B cell (primary cell): ENCODE measurements around the gene CD59. TPM values are rescaled to one million over a fixed set of nuclear protein-coding genes. Genes with fewer than 3 reads are reported as not detected.

Experiments
- ATAC-seq: fragments of 200-7000 bp; cut with Tn5 transposase; one replicate; pipeline ENCODE4 v1.10.0; 2021; ENCODE audit warnings: low read depth, mild to moderate bottlenecking, moderate number of reproducible peaks, moderate library complexity
- CTCF ChIA-PET: fragments of 350-600 bp; sonication (Branson Sonifier 250); formaldehyde crosslinking; loops from one replicate; lab custom pipeline; 2021; ENCODE audit warnings: antibody characterized with exemption, inconsistent platforms; lab: Charles Lee
- POLR2A ChIA-PET: fragments of 350-600 bp; sonication (Branson Sonifier 250); formaldehyde crosslinking; loops from one replicate; lab custom pipeline; 2021; ENCODE audit warnings: antibody characterized with exemption; lab: Charles Lee
- DNase-seq: peaks from one replicate; pipeline ENCODE4 v3.0.0; 2013
- H2AFZ ChIP-seq: 2 replicates; pipeline ENCODE4 v1.6.1; 2012; ENCODE audit warnings: mild to moderate bottlenecking, low read depth, low read length; ENCODE audit not compliant: insufficient read depth, poor library complexity, severe bottlenecking
- H3K27ac ChIP-seq, 2 donors: 1 replicate in 1 of 2; 2 replicates in 1 of 2; pipeline ENCODE4 v1.5.1; 2012 to 2013; ENCODE audit warnings: low read length in 2 of 2, mild to moderate bottlenecking in 2 of 2, moderate library complexity in 1 of 2
- H3K27me3 ChIP-seq, 4 experiments: fragments of 200-600 bp in 1 of 4; sonication (generic) in 1 of 4; replicated peaks in 1 of 4; 1 replicate in 2 of 4; 2 replicates in 2 of 4; pipeline versions ENCODE4 v1.6.1 to v1.7.0; 2013 to 2016; ENCODE audit warnings: low read length in 3 of 4, mild to moderate bottlenecking in 2 of 4, mixed read lengths in 1 of 4, moderate library complexity in 1 of 4; ENCODE audit not compliant: insufficient read depth in 4 of 4, control insufficient read depth in 3 of 4; ENCODE audit errors: control extremely low read depth in 1 of 4
- H3K36me3 ChIP-seq, 2 experiments: replicated peaks in 1 of 2; 1 replicate in 1 of 2; 2 replicates in 1 of 2; pipeline versions ENCODE4 v1.6.1 to v1.7.1; 2013; ENCODE audit warnings: low read length in 1 of 2; ENCODE audit not compliant: insufficient read depth in 2 of 2, control insufficient read depth in 1 of 2; ENCODE audit errors: control extremely low read depth in 1 of 2, extremely low read depth in 1 of 2
- H3K4me1 ChIP-seq, 2 donors: fragments of 200-600 bp in 1 of 2; sonication (generic) in 1 of 2; 1 replicate in 1 of 2; 2 replicates in 1 of 2; pipeline versions ENCODE4 v1.5.1 to v1.6.1; 2013 to 2017; ENCODE audit warnings: low read length in 2 of 2; ENCODE audit not compliant: control insufficient read depth in 2 of 2, insufficient read depth in 2 of 2
- H3K4me2 ChIP-seq: replicated peaks from 2 replicates; pipeline ENCODE3; 2012; ENCODE audit warnings: mild to moderate bottlenecking, low read depth, low read length; ENCODE audit not compliant: poor library complexity, severe bottlenecking
- H3K4me3 ChIP-seq, 5 experiments: fragments of 200-600 bp in 1 of 5; sonication (generic) in 1 of 5; 1 replicate in 3 of 5; 2 replicates in 2 of 5; pipeline versions ENCODE4 v1.5.1 to v1.7.0; 2011 to 2016; ENCODE audit warnings: low read length in 4 of 5, mild to moderate bottlenecking in 4 of 5, low read depth in 2 of 5, control low read depth in 1 of 5, moderate library complexity in 1 of 5; ENCODE audit not compliant: insufficient read depth in 1 of 5; ENCODE audit errors: control extremely low read depth in 1 of 5, extremely low read depth in 1 of 5
- H3K79me2 ChIP-seq: fragments of 200-600 bp; sonication (generic); one replicate; pipeline ENCODE4 v1.6.0; 2016; ENCODE audit warnings: low read length; ENCODE audit not compliant: control insufficient read depth, insufficient read depth
- H3K9ac ChIP-seq: fragments of 200-600 bp; sonication (generic); 2 replicates; pipeline ENCODE4 v1.6.1; 2017; ENCODE audit warnings: mild to moderate bottlenecking, low read length, moderate library complexity
- H3K9me3 ChIP-seq, 3 donors: one replicate each; pipeline versions ENCODE4 v1.6.1 to v1.7.1; 2013; ENCODE audit warnings: low read length in 2 of 3; ENCODE audit not compliant: control insufficient read depth in 2 of 3, insufficient read depth in 1 of 3; ENCODE audit errors: control extremely low read depth in 1 of 3
- H4K20me1 ChIP-seq: 2 replicates; pipeline ENCODE4 v1.6.0; 2012; ENCODE audit warnings: mild to moderate bottlenecking, low read length; ENCODE audit not compliant: insufficient read depth, control insufficient read depth, poor library complexity, severe bottlenecking
- H3K27ac Mint-ChIP-seq: one replicate; pipeline ENCODE4 v1.8.0; 2021; ENCODE audit warnings: mixed read lengths
- H3K27me3 Mint-ChIP-seq: one replicate; pipeline ENCODE4 v1.8.0; 2021; ENCODE audit warnings: mixed read lengths
- H3K4me1 Mint-ChIP-seq: one replicate; pipeline ENCODE4 v1.8.0; 2021; ENCODE audit warnings: mixed read lengths
- H3K4me3 Mint-ChIP-seq: one replicate; pipeline ENCODE4 v1.8.0; 2021; ENCODE audit warnings: mixed read lengths
- H3K9me3 Mint-ChIP-seq: one replicate; pipeline ENCODE4 v1.8.0; 2022; ENCODE audit warnings: mixed read lengths; ENCODE audit not compliant: insufficient read depth
- CTCF ChIP-seq: fragments of 200-600 bp; IDR thresholded peaks from one replicate; pipeline ENCODE4 v1.8.0; 2022; ENCODE audit warnings: antibody characterized with exemption, mild to moderate bottlenecking
- EZH2 ChIP-seq: IDR thresholded peaks from 2 replicates; pipeline ENCODE4 v1.6.1; 2012; ENCODE audit warnings: borderline replicate concordance, low read depth, mild to moderate bottlenecking, moderate library complexity, low read length; ENCODE audit not compliant: insufficient read depth, poor library complexity, severe bottlenecking
- WGBS: methylation state at CpG from one replicate; pipeline ENCODE4 v1.1.5; 2013; ENCODE audit warnings: missing lambda C conversion rate; ENCODE audit not compliant: insufficient coverage; 5-methylcytosine and 5-hydroxymethylcytosine counted together
- intact Hi-C: fragments of 100-400 bp; cut with micrococcal nuclease; formaldehyde crosslinking; loops from one replicate; pipeline ENCODE4 v1.10.0; 2022
- polyA plus RNA-seq: library from polyadenylated mRNA; depleted of rRNA; stranded (reverse); fragments of >200 nt; gene quantifications from 2 replicates; pipeline ENCODE4 v1.2.3, GENCODE V29; 2012
- total RNA-seq, 2 donors: library from RNA; stranded (reverse); fragments of 120-200 nt in 1 of 2; gene quantifications; 1 replicate in 1 of 2; 2 replicates in 1 of 2; pipeline versions ENCODE4 v1.2.3 to v1.2.4, GENCODE V29; 2013 to 2022

The CD59 gene
- total and polyA plus RNA-seq, 2 donors (not counting 1 experiment from before 2014, with no cell fraction given), result 10.9 to 41.3 TPM

GRCh38 chr11:33734441-33735270 lies 1.6 kb downstream of the CD59 start:
- no peak for TF ChIP-seq EZH2
- no peak for TF ChIP-seq CTCF
- Histone ChIP-seq H3K27me3 (no peaks in the 10 kb centered on the region), H3K4me1 (peaks cover 23 to 31% of the 10 kb centered on the region in 2 donors), H3K27ac (no peak overlapping the region), H3K36me3 (no peaks in the 10 kb centered on the region), H4K20me1 (no peaks in the 10 kb centered on the region), H3K79me2 (peaks cover 3% of the 10 kb centered on the region), H3K9me3 (no peaks in the 10 kb centered on the region), H2AFZ (peak overlapping the region; percentile 83), H3K4me2 (peak overlapping the region; percentile 95), H3K9ac (peak overlapping the region; percentile 87), H3K4me3 (peak overlapping the region; percentile 61 to 89 (median 85))
- peaks cover 37% of the 10 kb centered on the region for H3K4me1 Mint-ChIP-seq
- WGBS, result 33% methylated on average over 8 of the region's 15 CpGs
- no peaks in the 10 kb centered on the region for H3K27me3 Mint-ChIP-seq
- H3K4me3 Mint-ChIP-seq, result peak overlapping the region; percentile 92
- POLR2A ChIA-PET, result no interaction called here
- ATAC-seq (no peak), DNase-seq (no peak)
- CTCF ChIA-PET, result interaction anchor here (0.7 to 1.9 kb wide), 2 partner anchors 8 to 19 kb away, joined by 4 to 16 read pairs; no protein-coding TSS in a partner anchor
- intact Hi-C loops, result loop anchor here (10.0 kb wide), 1 partner anchor 1930 kb away; the partner anchor contains the start of gene TRIM44
- no peaks in the 10 kb centered on the region for H3K9me3 Mint-ChIP-seq
- peak overlapping the region; percentile 84 for H3K27ac Mint-ChIP-seq

- no peaks in the 10 kb centered on the region for H3K36me3 ChIP-seq
- Mint-ChIP-seq H3K27ac (no peak overlapping the region), H3K4me3 (peak overlapping the region; percentile 92), H3K27me3 (no peaks in the 10 kb centered on the region), H3K9me3 (no peaks in the 10 kb centered on the region), H3K4me1 (peaks cover 38% of the 10 kb centered on the region)
- no peak for TF ChIP-seq EZH2
- TF ChIP-seq CTCF, result no peak
- H3K9me3 ChIP-seq, result no peaks in the 10 kb centered on the region
- ATAC-seq (no peak), DNase-seq (no peak)
- no peak overlapping the region for H3K4me3 ChIP-seq
- H4K20me1 ChIP-seq, result no peaks in the 10 kb centered on the region
- H3K4me1 ChIP-seq, result peaks cover 23 to 31% of the 10 kb centered on the region in 2 donors
- no peak overlapping the region for H3K4me2 ChIP-seq
- no peaks in the 10 kb centered on the region for H3K27me3 ChIP-seq
- ChIA-PET POLR2A (no interaction called here), CTCF (interaction anchor here (0.6 to 1.9 kb wide), 4 partner anchors 9 to 600 kb away, joined by 3 to 16 read pairs (median 4); no protein-coding TSS in a partner anchor)
- 98% methylated on average over 5 of the region's 7 CpGs for WGBS
- intact Hi-C loops, result loop anchor here (10.0 kb wide), 1 partner anchor 1931 kb away; the partner anchor contains the start of gene TRIM44
- no peak overlapping the region for H3K27ac ChIP-seq
- peaks cover 3% of the 10 kb centered on the region for H3K79me2 ChIP-seq
- H2AFZ ChIP-seq, result no peak overlapping the region
- no peak overlapping the region for H3K9ac ChIP-seq
These were observed 2.2 kb downstream of the CD59 start for GRCh38 chr11:33733980-33734379.
